ENCODE data around the gene CLEC4A. TPM values are rescaled to one million over a fixed set of nuclear protein-coding genes. Genes with fewer than 3 reads are reported as not detected.
A peak's percentile ranks its signal among the peaks of the same experiment; 100 is the strongest.
"Not testable (repeated sequence)": the region's sequence is repeated elsewhere in the genome, so short reads cannot be mapped to it uniquely, and the experiment has no call there.

Gene CLEC4A
- total RNA-seq, 1 experiment from 2014 or later: 0.40 TPM

DNA sequence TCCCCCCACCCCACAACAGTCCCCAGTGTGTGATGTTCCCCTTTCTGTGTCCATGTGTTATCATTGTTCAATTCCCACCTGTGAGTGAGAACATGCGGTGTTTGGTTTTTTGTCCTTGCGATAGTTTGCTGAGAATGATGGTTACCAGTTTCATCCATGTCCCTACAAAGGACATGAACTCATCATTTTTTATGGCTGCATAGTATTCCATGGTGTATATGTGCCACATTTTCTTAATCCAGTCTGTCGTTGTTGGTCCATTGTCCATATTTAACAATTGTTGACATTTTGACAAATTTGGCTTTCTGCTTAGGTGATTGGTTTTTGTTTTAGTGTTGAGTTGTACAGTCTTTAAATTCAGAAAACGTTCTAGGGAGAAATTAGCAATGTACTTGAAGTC, 10.3 kb upstream of the CLEC4A start:
- in situ Hi-C loops (cut with HindIII; ENCODE audit: low pct_unique_long_range_greater_than_20kb, low sequenced_read_pairs); DNase-seq (ENCODE audit: low read depth, low spot score): not testable (repeated sequence)

- no peak for DNase-seq (ENCODE audit: low read depth, low spot score)
- in situ Hi-C loops (cut with HindIII; ENCODE audit: low pct_unique_long_range_greater_than_20kb, low sequenced_read_pairs): no loop called here
Measured at GRCh38 chr12:8120072-8120713, 3.2 kb upstream of the CLEC4A start.

DNA sequence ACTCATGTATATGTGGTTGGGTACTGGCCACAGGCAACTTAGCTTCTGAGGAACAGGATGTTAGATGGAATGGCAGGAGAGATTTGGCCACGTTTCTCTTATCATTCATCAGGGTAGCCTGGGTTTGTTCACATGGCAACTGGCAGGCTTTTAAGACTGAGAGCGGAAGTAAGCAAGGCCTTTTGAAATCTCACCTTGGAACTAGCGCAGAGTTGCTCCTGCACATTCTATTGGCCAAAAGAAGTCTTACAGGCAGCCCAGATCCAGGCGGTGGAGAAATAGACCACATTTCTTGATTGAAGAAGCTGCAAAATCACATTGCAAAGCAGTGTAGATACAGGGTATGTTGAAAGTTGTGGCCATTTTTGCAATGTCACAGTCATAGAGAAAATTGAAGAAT, 3.7 kb downstream of the CLEC4A start:
- in situ Hi-C loops (cut with HindIII; ENCODE audit: low pct_unique_long_range_greater_than_20kb, low sequenced_read_pairs): no loop called here
- no peak for DNase-seq (ENCODE audit: low read depth, low spot score)

GRCh38 chr12:8133636-8134397, 10.4 kb downstream of the CLEC4A start:
- DNase-seq (ENCODE audit: low read depth, low spot score); in situ Hi-C loops (cut with HindIII; ENCODE audit: low pct_unique_long_range_greater_than_20kb, low sequenced_read_pairs): not testable (repeated sequence)

DNA sequence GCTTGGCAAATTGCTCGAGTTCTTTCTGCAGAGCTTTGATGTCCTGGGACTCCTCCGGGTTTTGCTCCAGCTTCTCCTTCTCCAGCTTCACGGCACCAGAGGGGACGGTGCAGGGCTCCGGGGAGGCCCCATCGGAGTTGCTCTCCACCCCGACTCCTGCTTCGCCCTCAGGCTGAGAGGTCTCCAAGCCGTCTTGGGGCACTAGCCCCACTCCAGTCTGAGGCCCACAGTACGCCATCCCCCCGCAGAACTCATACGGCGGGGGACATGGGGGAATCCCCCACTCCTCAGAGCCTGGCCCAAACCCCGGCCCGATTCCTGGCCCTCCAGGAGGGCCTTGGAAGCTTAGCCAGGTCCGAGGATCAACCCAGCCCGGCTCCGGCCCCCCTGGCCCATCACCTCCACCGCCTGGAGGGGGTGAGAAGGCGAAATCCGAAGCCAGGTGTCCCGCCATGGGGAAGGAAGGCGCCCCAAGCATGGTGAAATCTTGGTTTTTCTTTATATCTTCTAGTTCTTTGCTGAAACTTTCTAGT, 11.0 kb downstream of the CLEC4A start:
- DNase-seq (ENCODE audit: low read depth, low spot score); in situ Hi-C loops (cut with HindIII; ENCODE audit: low pct_unique_long_range_greater_than_20kb, low sequenced_read_pairs): not testable (repeated sequence)

- in situ Hi-C loops (cut with HindIII; ENCODE audit: low pct_unique_long_range_greater_than_20kb, low sequenced_read_pairs); DNase-seq (ENCODE audit: low read depth, low spot score): not testable (repeated sequence)
Measured at GRCh38 chr12:8141647-8142046, 18.2 kb downstream of the CLEC4A start.

- in situ Hi-C loops (cut with HindIII; ENCODE audit: low pct_unique_long_range_greater_than_20kb, low sequenced_read_pairs): no loop called here
- no peak for DNase-seq (ENCODE audit: low read depth, low spot score)
Measured at GRCh38 chr12:8143261-8143660, 19.8 kb downstream of the CLEC4A start.

DNA sequence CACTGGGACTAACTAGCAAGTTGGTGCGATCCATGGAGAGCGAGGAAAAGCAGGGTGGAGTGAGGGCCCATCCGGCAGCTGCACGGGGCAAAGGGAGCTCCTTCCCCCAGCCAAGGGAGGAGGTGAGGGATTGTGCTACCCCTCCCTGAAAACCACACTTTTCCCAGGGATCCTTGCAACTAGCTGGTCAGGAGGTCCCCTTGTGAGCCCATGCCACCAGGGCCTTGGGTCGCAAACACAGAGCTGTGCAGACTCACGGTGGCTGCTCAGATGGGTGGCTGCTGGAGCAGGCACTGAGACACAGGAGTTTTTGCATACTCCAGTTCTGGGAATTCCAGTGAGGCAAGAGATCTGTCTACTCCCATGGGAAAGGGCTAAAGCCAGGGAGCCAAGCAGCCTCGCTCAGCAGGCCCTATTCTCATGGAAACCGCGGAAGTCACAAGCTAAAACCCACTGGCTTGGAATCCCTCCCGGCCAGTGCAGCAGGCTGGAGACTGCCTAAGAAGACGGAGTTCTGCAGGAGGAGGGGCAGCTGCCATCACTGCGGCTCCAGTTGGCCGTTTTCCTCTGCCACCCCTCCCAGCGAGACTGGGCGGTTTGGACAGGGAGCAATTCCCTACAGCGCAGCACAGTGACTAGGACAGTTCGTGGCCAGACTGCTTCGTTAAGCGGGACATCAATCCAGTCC, 22.5 kb downstream of the CLEC4A start:
- DNase-seq (ENCODE audit: low read depth, low spot score): peak; percentile 68
- in situ Hi-C loops (cut with HindIII; ENCODE audit: low pct_unique_long_range_greater_than_20kb, low sequenced_read_pairs): no loop called here

DNA sequence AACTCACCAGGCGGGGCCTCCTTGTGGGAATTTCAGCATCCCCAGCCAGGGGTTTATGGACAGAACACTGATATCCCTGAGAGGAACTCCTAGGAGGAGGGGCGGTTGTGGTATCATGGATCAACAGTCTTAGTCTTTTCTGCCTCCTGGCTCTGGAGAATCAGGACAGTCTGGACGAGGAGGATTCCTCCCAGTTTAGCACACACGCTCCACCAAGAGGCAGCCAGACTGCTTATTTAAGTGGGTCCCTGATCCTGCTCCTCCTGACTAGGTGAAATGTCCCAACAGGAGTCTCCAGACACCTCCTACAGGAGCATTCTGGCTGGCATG, 23.0 kb downstream of the CLEC4A start:
- DNase-seq (ENCODE audit: low read depth, low spot score): no peak
- in situ Hi-C loops (cut with HindIII; ENCODE audit: low pct_unique_long_range_greater_than_20kb, low sequenced_read_pairs): no loop called here

DNA sequence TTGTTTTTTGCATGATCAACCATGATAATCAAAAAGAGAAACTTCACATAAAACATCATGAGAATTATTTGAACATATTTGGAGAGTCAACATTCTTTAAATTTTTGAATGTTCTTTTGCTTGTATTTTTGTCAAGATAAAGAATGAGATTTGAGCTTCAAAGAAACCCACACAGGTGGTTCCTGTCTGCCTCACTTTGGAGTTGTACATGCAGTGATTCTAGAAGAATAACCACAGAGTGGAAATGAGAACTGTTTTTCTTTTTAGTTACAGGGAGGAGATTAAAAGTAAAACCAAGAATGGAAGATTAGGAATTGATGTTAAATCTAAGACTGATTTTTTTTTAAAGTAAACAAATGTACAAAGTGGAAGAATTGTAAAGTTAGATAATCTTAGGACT, 31.1 kb downstream of the CLEC4A start:
- in situ Hi-C loops (cut with HindIII; ENCODE audit: low pct_unique_long_range_greater_than_20kb, low sequenced_read_pairs): no loop called here
- DNase-seq (ENCODE audit: low read depth, low spot score): no peak

DNA sequence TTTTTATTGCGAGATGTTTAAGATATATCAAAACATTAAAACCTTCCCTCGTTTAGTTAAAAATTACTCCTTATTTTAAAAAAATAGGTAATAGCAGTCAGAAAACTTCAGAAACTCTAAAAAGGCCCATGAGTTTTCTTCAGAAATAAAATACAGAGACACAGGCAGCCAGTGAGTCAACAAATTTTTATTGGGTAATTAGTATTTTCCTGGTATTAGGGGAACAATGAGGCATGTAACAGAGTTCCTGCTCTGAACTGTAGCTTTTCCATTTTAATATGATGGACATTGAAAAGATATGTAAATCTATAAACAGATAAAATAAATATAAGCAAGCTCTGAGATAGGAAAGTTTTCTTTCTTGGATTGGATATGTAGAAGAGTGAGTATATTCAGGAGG, 33.0 kb downstream of the CLEC4A start:
- no peak for DNase-seq (ENCODE audit: low read depth, low spot score)
- in situ Hi-C loops (cut with HindIII; ENCODE audit: low pct_unique_long_range_greater_than_20kb, low sequenced_read_pairs): no loop called here

GRCh38 chr12:8156845-8157244, 33.4 kb downstream of the CLEC4A start, which contains the start of gene ZNF705A:
Gene ZNF705A (plus strand): TSS chr12:8157015. CDS start chr12:8172626, 15,611 bp downstream.
- in situ Hi-C loops (cut with HindIII; ENCODE audit: low pct_unique_long_range_greater_than_20kb, low sequenced_read_pairs): no loop called here
- no peak for DNase-seq (ENCODE audit: low read depth, low spot score)

DNA sequence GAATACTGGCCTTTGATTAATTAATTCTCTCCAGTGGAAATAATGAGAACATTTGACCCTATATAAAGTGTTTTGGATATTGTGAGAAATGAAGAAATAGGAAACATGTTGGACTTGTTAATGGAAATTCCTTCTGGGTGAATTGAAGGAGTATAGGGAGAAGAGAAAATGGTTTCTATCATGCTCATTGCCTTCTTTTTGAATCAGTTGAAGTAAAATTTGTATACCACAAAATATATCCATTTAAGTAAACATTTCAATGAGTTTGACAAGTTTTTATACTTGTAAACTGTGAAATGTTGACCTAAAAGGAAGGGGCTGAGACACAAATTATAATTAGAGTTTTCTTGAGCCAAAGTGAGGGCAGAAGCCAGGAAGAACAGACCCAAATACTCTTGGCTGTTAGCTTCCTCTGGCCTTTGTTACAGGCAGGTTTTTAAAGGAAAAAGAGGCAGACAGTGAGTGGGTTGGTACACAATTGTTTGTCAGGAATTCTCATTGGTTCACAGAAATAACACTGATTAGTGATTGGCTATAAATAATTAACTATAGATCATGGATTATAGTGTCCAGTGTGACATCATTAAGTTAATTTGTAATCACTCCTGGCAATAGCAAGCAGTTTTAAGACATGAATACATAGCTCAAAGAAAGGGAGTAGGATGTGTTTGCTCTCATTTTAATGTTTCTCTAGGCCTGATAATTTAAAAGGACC, 34.2 kb downstream of the CLEC4A start:
- in situ Hi-C loops (cut with HindIII; ENCODE audit: low pct_unique_long_range_greater_than_20kb, low sequenced_read_pairs): no loop called here

GRCh38 chr12:8172911-8173310, 49.5 kb downstream of the CLEC4A start:
- in situ Hi-C loops (cut with HindIII; ENCODE audit: low pct_unique_long_range_greater_than_20kb, low sequenced_read_pairs); DNase-seq (ENCODE audit: low read depth, low spot score): not testable (repeated sequence)

More for the DNA sequence above, 34.2 kb downstream of the CLEC4A start:
- no peak for DNase-seq (ENCODE audit: low read depth, low spot score)

DNA sequence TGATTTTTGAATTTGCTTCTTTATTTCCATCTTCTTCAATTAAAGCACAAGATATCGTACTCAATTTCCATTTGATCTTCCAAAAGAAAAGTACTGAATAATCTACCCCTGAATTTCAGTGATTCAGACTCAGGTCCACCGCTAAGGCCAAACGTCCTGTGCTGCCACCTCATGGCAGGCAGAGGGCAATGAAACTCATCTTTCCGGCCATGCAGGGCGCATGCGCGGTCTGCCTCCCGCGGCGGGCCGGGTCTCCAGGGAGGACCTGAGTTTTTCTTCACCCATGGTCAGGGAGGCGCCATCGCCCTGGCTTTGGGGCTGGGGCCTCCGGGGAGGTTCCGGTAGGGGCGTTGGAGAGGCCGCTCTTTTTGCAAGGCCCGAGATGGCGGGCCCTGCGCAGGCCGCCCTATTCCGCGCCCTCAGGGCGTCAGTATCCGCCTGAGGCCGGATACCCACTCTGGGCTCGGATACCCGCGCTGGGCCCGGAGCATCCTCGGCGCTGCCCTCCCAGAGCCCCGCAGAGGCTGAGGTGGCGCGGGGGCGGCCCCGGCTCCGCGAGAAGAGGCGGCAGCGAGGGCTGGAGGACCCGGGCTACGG, 56.7 kb downstream of the CLEC4A start:
- peak; percentile 45 for DNase-seq (ENCODE audit: low read depth, low spot score)
- in situ Hi-C loops (cut with HindIII; ENCODE audit: low pct_unique_long_range_greater_than_20kb, low sequenced_read_pairs): not testable (repeated sequence)

DNA sequence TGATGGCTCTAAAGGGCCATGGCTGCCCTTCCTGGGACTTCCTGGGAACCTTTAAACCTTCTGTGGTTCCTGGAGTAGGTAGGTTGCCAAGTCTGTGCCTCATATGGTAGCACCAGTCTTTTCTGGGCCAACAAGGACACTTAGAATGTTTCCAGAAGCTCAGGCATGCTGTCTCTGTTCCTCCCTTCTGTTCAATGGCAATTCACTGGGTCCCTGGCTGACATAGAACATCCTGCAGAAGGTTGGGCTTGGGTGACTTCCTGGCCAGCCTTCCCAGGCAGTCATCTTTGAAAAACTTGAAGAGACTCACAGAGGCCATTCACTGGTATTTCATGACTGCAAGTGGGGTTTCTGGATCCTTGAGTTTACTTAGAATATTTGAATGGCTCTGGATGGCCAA, 57.9 kb downstream of the CLEC4A start:
- DNase-seq (ENCODE audit: low read depth, low spot score); in situ Hi-C loops (cut with HindIII; ENCODE audit: low pct_unique_long_range_greater_than_20kb, low sequenced_read_pairs): not testable (repeated sequence)

DNA sequence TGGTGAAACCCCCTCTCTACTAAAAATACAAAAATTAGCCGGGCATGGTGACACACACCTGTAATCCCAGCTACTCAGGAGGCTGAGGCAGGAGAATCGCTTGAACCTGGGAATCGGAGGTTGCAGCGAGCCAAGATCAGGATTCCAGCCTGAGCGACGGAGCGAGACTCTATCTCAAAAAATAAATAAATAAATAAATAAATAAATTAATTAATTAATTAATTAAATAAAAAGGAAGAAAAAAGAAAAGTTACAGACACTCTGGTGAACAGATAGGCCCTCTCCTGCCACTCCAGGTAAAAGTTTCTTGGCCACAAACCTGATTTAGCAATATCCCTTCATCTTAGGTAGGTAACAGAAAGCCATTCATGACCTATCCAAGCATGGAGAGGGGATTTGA, 59.5 kb downstream of the CLEC4A start:
- DNase-seq (ENCODE audit: low read depth, low spot score): not testable (repeated sequence)

More for the DNA sequence above, 59.5 kb downstream of the CLEC4A start:
- in situ Hi-C loops (cut with HindIII; ENCODE audit: low pct_unique_long_range_greater_than_20kb, low sequenced_read_pairs): not testable (repeated sequence)

All from SK-MEL-5 (cell line).